HFFc6 (cell line): ENCODE results near the gene SETD6. TPM values are rescaled to one million over a fixed set of nuclear protein-coding genes. Genes with fewer than 3 reads are reported as not detected.

ENCODE experiments used
- DNase-seq: peaks from one replicate; pipeline ENCODE4 v3.0.0-alpha.2; 2018
- H3K27ac Mint-ChIP-seq: 2 replicates; pipeline ENCODE4 v1.8.0; 2020; ENCODE audit warnings: mild to moderate bottlenecking, mixed read lengths
- H3K27me3 Mint-ChIP-seq: 2 replicates; pipeline ENCODE4 v1.8.0; 2021; ENCODE audit warnings: mild to moderate bottlenecking, moderate library complexity, mixed read lengths; ENCODE audit not compliant: insufficient read depth
- H3K36me3 Mint-ChIP-seq: 2 replicates; pipeline ENCODE4 v1.8.0; 2021; ENCODE audit warnings: low read depth, mixed read lengths
- H3K4me1 Mint-ChIP-seq: 2 replicates; pipeline ENCODE4 v1.8.0; 2020; ENCODE audit warnings: low read depth, mixed read lengths
- H3K4me3 Mint-ChIP-seq: 2 replicates; pipeline ENCODE4 v1.8.0; 2020; ENCODE audit warnings: mild to moderate bottlenecking, moderate library complexity, mixed read lengths
- H3K9me3 Mint-ChIP-seq: 2 replicates; pipeline ENCODE4 v1.8.0; 2020; ENCODE audit warnings: mild to moderate bottlenecking, mixed read lengths
- total RNA-seq, 6 experiments: library from RNA; stranded (reverse); fragmentation: NEBNext Ultra II Directional; extraction: Animal tissue kit (Norgen Biotek cat#: 25700); gene quantifications; 2 replicates in 1 of 6; 3 replicates in 5 of 6; pipeline ENCODE4 v1.2.3, GENCODE V29; 2021
- TF ChIP-seq, protein P1 (sequence below): fragments of 200-600 bp; sonication (generic); IDR thresholded peaks from 2 replicates; pipeline ENCODE4 v1.5.0; 2021; ENCODE audit warnings: antibody characterized with exemption, mild to moderate bottlenecking

The SETD6 gene
- total RNA-seq, 6 experiments from 2014 or later: 1.8 to 3.5 (median 2.9) TPM

DNA sequence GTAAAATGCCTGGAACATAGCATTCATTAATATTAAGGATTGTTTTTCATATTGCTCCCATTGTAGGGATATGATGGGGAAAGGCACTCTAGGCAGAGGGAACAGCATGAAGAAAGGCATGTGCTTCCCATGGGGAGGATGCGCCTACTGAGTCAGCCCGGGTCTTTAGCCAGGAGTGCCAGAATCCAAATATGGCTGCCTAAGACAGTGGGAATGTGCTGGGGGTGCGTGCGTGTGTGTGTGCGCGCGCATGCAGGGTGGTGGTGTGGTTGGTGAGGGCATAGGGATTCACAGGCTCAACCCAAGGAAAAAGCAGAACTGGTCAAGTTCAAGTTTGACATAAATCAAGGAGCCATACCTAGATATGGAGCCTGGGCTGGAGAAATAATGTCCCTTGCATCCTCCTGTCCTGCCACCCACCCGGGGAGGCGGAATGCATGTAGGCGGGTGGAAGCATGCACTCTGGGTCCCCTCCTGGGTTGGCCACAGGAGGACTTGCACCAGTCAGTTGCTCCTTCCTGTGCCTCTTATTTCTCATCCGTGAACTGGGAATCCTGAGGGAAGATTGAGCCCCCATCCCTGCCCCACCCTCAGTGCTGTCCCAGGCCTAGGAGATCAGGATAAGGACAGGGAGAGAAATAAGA is 34.0 kb upstream of the SETD6 start:
- Mint-ChIP-seq H3K27me3 (peaks cover 28% of the 10 kb centered on the region), H3K4me1 (0 out of 2 replicates have a peak, but pooled peaks cover 6% of the 10 kb centered on the region), H3K4me3 (no peak overlapping the region), H3K36me3 (no peaks in the 10 kb centered on the region), H3K27ac (no peak overlapping the region), H3K9me3 (no peaks in the 10 kb centered on the region)
- TF ChIP-seq, protein P1, sequence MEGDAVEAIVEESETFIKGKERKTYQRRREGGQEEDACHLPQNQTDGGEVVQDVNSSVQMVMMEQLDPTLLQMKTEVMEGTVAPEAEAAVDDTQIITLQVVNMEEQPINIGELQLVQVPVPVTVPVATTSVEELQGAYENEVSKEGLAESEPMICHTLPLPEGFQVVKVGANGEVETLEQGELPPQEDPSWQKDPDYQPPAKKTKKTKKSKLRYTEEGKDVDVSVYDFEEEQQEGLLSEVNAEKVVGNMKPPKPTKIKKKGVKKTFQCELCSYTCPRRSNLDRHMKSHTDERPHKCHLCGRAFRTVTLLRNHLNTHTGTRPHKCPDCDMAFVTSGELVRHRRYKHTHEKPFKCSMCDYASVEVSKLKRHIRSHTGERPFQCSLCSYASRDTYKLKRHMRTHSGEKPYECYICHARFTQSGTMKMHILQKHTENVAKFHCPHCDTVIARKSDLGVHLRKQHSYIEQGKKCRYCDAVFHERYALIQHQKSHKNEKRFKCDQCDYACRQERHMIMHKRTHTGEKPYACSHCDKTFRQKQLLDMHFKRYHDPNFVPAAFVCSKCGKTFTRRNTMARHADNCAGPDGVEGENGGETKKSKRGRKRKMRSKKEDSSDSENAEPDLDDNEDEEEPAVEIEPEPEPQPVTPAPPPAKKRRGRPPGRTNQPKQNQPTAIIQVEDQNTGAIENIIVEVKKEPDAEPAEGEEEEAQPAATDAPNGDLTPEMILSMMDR: no peak
- no peak for DNase-seq

DNA sequence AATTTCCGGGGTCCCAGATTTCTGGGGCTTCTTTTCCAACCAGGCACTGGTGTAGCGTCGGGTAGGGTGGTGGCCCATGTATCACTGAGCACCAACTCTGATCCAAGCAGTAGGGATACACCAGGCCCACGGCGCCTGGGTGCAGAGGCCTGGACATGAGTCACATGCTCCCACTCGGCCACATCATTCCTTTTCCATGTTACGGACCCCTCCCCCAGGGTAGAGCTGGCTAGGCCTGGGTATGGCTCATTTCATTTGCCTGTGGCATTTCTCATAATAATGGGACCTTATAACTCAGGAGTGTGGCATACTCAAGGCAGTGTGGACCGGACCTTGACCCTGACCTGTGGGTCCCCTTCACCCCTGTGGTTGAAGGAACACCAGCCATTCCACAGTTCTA is 33.4 kb upstream of the SETD6 start:
- Mint-ChIP-seq H3K27ac (no peak overlapping the region), H3K27me3 (peaks cover 29% of the 10 kb centered on the region), H3K4me3 (no peak overlapping the region), H3K4me1 (0 out of 2 replicates have a peak, but pooled peaks cover 6% of the 10 kb centered on the region), H3K9me3 (no peaks in the 10 kb centered on the region), H3K36me3 (no peaks in the 10 kb centered on the region)
- DNase-seq: no peak
- TF ChIP-seq, protein P1: no peak

DNA sequence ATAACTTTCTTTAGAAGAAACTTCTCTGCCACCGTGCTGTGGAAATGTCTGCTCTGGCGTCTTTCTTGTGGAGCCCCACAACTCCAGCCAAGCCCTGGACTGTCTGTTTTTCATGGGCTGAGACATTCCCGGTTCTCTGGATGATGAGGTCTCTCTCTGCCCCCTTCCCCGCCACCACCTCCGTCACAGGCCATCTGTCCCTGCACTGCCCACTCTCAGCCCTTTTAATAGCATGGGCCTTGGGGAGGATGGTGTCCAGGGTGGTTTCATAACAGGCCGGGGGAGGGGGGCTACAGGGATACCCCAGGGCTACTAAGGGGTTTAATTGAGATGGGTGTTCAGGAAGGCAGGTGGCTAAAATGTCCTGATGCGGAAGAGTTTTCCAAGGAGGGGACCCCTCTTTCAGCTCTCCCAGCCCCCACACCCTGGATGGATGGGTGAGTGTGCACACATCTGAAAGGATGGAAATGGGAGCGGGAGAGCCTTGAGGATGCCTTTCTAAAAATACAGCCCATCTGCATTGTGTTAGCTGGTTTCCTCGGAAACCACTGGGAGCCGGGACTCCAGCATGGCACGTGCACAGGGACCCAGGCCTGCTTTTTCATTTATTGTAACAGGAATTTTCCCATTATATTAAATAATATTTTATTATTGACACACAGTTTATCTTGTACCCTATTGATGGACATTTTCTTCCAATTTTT is 30.0 kb upstream of the SETD6 start:
- TF ChIP-seq, protein P1: no peak

DNA sequence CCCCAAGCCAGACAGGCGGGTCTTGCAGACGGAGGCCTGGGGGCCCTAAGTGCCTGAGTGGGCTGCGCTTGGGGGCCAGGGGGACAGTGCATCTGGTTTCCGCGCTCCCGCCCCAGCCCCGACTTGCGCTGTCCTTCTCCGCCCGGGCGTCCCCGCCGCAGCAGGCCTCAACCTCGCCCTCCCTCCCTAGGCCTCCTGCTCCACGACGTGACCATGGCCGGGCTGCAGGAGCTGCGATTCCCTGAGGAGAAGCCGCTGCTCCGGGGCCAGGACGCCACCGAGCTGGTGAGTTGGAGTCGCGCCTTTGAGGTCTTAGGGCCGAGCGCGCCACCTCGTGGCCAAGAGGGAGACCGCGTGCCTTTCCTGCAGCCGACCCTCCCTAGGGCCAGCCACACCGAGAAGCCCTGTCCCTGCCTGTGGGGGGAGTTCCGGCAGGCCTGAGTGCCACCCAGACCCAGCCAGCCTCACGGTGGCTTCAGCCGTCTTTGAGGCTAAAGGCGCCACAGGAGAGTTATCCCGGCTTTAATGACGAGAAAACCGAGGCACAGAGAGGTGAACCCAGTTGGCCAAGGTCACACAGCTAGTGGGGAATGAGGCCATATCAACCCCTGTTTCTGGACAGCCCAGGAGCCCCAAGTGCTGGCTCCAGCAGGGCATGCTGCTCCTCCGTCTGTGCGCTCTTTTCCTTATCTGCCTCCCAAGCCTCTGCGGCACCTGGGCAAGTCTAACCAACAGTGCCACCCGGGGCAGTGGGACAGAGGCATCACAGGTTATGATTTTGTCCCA is 27.6 kb upstream of the SETD6 start:
- Mint-ChIP-seq H3K27me3 (peaks cover 25% of the 10 kb centered on the region), H3K9me3 (no peaks in the 10 kb centered on the region), H3K4me3 (no peak overlapping the region), H3K36me3 (no peaks in the 10 kb centered on the region), H3K4me1 (no peaks in the 10 kb centered on the region), H3K27ac (no peak overlapping the region)
- TF ChIP-seq, protein P1: peak; percentile 96
- peak; percentile 58 for DNase-seq

More for the DNA sequence above, 30.0 kb upstream of the SETD6 start:
- DNase-seq: no peak
- H3K27ac Mint-ChIP-seq: no peak overlapping the region
- peaks cover 30% of the 10 kb centered on the region for H3K27me3 Mint-ChIP-seq
- H3K4me3 Mint-ChIP-seq: no peak overlapping the region
- H3K9me3 Mint-ChIP-seq: no peaks in the 10 kb centered on the region
- no peaks in the 10 kb centered on the region for H3K36me3 Mint-ChIP-seq
- 0 out of 2 replicates have a peak, but pooled peaks cover 6% of the 10 kb centered on the region for H3K4me1 Mint-ChIP-seq

DNA sequence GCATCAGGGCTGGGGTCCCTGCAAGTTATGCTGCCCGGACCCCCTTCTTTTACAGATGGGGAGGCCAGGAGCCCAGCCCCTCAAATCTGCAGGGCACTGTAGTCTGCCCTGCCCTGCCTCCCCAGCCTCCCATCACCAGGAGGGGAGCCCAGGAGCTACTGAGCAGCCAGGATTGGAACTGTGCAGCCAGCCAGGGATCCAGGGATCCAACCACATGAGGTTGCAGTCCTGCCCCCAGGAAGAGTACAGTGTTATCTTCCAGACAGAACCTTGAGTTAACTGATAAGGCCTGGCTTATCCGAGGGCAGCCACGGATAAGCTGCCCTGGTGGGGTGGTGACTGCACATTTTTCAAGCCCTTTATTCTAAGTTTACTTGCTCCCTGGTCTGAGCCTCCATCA is 26.8 kb upstream of the SETD6 start:
- peaks cover 25% of the 10 kb centered on the region for H3K27me3 Mint-ChIP-seq

More for the DNA sequence above, 26.8 kb upstream of the SETD6 start:
- no peaks in the 10 kb centered on the region for H3K36me3 Mint-ChIP-seq
- TF ChIP-seq, protein P1: no peak
- no peak overlapping the region for H3K4me3 Mint-ChIP-seq
- no peak overlapping the region for H3K27ac Mint-ChIP-seq
- no peaks in the 10 kb centered on the region for H3K9me3 Mint-ChIP-seq
- no peak for DNase-seq
- no peaks in the 10 kb centered on the region for H3K4me1 Mint-ChIP-seq
